Astrocyte (in vitro differentiated cells and primary cell): ENCODE measurements around the gene GRAPL.
"Not testable (repeated sequence)": the region's sequence is repeated elsewhere in the genome, so short reads cannot be mapped to it uniquely, and the experiment has no call there.

ENCODE experiments used
- CTCF ChIP-seq: IDR thresholded peaks from 2 replicates; pipeline ENCODE4 v1.5.1; 2011; ENCODE audit warnings: low read depth, mild to moderate bottlenecking, inconsistent platforms, low read length, moderate library complexity; ENCODE audit not compliant: insufficient read depth
- EZH2 ChIP-seq: IDR thresholded peaks from 2 replicates; pipeline ENCODE4 v1.6.1; 2012; ENCODE audit warnings: mild to moderate bottlenecking, low read length, inconsistent platforms; ENCODE audit not compliant: insufficient read depth

- not testable (repeated sequence) for TF ChIP-seq CTCF, EZH2
Measured at GRCh38 chr17:19108517-19108916, 18.9 kb upstream of the GRAPL start.
